Ovary (tissue), 9 donors: ENCODE measurements around the gene NATD1. TPM values are rescaled to one million over a fixed set of nuclear protein-coding genes. Genes with fewer than 3 reads are reported as not detected.

Experiments
- DNase-seq, 5 donors: peaks; one replicate each; pipeline ENCODE4 v3.0.0-alpha.2; 2019 to 2020
- H3K27ac ChIP-seq, 2 donors: fragments of 200-600 bp; one replicate each; pipeline versions ENCODE4 v1.5.1 to v1.8.0; 2019 to 2022
- H3K27me3 ChIP-seq: fragments of 200-600 bp; one replicate; pipeline ENCODE4 v1.8.0; 2022
- H3K36me3 ChIP-seq: fragments of 200-600 bp; sonication (generic); one replicate; pipeline ENCODE4 v1.5.1; 2019
- H3K4me1 ChIP-seq: one replicate; pipeline ENCODE4 v1.8.1; 2013; ENCODE audit warnings: mild to moderate bottlenecking, moderate library complexity; ENCODE audit not compliant: insufficient read depth
- H3K4me3 ChIP-seq: fragments of 200-600 bp; sonication (generic); one replicate; pipeline ENCODE4 v1.5.1; 2017
- H3K9me3 ChIP-seq, 2 donors: fragments of 200-600 bp in 1 of 2; sonication (generic) in 1 of 2; one replicate each; pipeline versions ENCODE4 v1.5.1 to v1.8.1; 2013 to 2019; ENCODE audit warnings: mild to moderate bottlenecking in 1 of 2, moderate library complexity in 1 of 2
- CTCF ChIP-seq, 3 donors: fragments of 450-650 bp in 2 of 3; fragments of 200-600 bp in 1 of 3; IDR thresholded peaks; one replicate each; pipeline versions ENCODE4 v1.5.1 to v1.8.0; 2016 to 2022; ENCODE audit warnings: antibody characterized with exemption in 3 of 3, mild to moderate bottlenecking in 1 of 3
- EP300 ChIP-seq: sonication (generic); formaldehyde crosslinking; IDR thresholded peaks from one replicate; pipeline ENCODE4 v1.6.1; 2017; ENCODE audit warnings: antibody characterized with exemption
- POLR2A ChIP-seq: fragments of 450-650 bp; IDR thresholded peaks from one replicate; pipeline ENCODE4 v1.6.1; 2017; ENCODE audit warnings: antibody characterized with exemption, mild to moderate bottlenecking, moderate library complexity
- WGBS, 3 donors: extraction: QIAGEN DNeasy Blood & Tissue Kit in 1 of 3; methylation state at CpG; one replicate each; pipeline versions ENCODE4 v1.1.5 to v1.1.7; 2013 to 2017; 5-methylcytosine and 5-hydroxymethylcytosine counted together
- intact Hi-C, 4 donors: fragments of 100-400 bp; cut with DNase I; formaldehyde crosslinking; loops; one replicate each; pipeline versions ENCODE4 v1.11.0 to v1.15.1; 2022 to 2023
- polyA plus RNA-seq, 2 donors: library from polyadenylated mRNA; stranded (reverse); fragments of 200-250 nt in 1 of 2; fragments of 350-450 nt in 1 of 2; fragmentation: Illumina TruSeq in 1 of 2; extraction: RNeasy Lipid Tissue Mini Kit (QIAGEN cat#74804) in 1 of 2; gene quantifications; one replicate each; pipeline ENCODE4 v1.2.3, GENCODE V29; 2013 to 2014
- total RNA-seq, 7 donors: library from RNA; depleted of rRNA in 2 of 7; stranded (reverse); fragments of >200 nt in 2 of 7; fragmentation: NEBNext Ultra II Directional in 3 of 7; extraction: Animal tissue kit (Norgen Biotek cat#: 25700) in 3 of 7; gene quantifications; one replicate each; pipeline versions ENCODE4 v1.1.0 to v1.2.4, GENCODE V29; 2016 to 2023
- donor health status: DM: no; HTN: no; CAD: no; lungs with moderate emphysema.
- donor health status: DM: no; HTN: no; CAD: no.
- donor health status: Bipolar disorder and iron deficiency.
- donor health status: DM: yes; HTN: yes; CAD: no.
- donor health status: DM: no; HTN: no; CAD: no.
- donor health status: DM: yes; HTN: yes; CAD: no.

Gene NATD1
- total and polyA plus RNA-seq, 9 donors: 2.8 to 9.0 (median 5.3) TPM

GRCh38 chr17:21242780-21243515 lies 10.3 kb downstream of the NATD1 start:
- WGBS, 3 donors: 82 to 83% (median 82%) methylated on average over 25 to 26 of the region's 26 CpGs
- no peaks in the 10 kb centered on the region for H3K4me1 ChIP-seq
- H3K27me3 ChIP-seq: no peaks in the 10 kb centered on the region
- H3K4me3 ChIP-seq: no peak overlapping the region
- no peak for DNase-seq
- TF ChIP-seq POLR2A (no peak), EP300 (no peak), CTCF (IDR thresholded peaks at IDR 0.05) (no peak)
- H3K9me3 ChIP-seq: no peaks in the 10 kb centered on the region
- no peaks in the 10 kb centered on the region for H3K36me3 ChIP-seq
- intact Hi-C loops: no loop called here
- no peak overlapping the region for H3K27ac ChIP-seq

- Histone ChIP-seq H3K4me3 (no peak overlapping the region), H3K27me3 (no peaks in the 10 kb centered on the region), H3K9me3 (no peaks in the 10 kb centered on the region), H3K36me3 (no peaks in the 10 kb centered on the region), H3K27ac (no peak overlapping the region), H3K4me1 (no peaks in the 10 kb centered on the region)
- 44 to 52% (median 46%) methylated on average over 10 to 11 of the region's 11 CpGs for WGBS, 3 donors
- DNase-seq: no peak
- TF ChIP-seq CTCF (IDR thresholded peaks at IDR 0.05): no peak
- TF ChIP-seq EP300: no peak
- TF ChIP-seq POLR2A: no peak
- intact Hi-C loops: no loop called here
These were observed 11.0 kb downstream of the NATD1 start for GRCh38 chr17:21242026-21242697.

GRCh38 chr17:21241564-21241963 lies 11.6 kb downstream of the NATD1 start:
- no peak for TF ChIP-seq POLR2A
- no peak for TF ChIP-seq CTCF (IDR thresholded peaks at IDR 0.05)
- TF ChIP-seq EP300: no peak

GRCh38 chr17:21240369-21241055 lies 12.7 kb downstream of the NATD1 start:
- TF ChIP-seq POLR2A: no peak
- no peak for TF ChIP-seq EP300
- TF ChIP-seq CTCF (IDR thresholded peaks at IDR 0.05): no peak
- Histone ChIP-seq H3K27ac (no peak overlapping the region), H3K4me1 (no peaks in the 10 kb centered on the region), H3K9me3 (no peaks in the 10 kb centered on the region), H3K36me3 (no peaks in the 10 kb centered on the region), H3K27me3 (no peaks in the 10 kb centered on the region), H3K4me3 (no peak overlapping the region)
- intact Hi-C loops: loop anchor here in 1 of 4 donors (1.0 kb wide), 1 partner anchor 19 kb away; no protein-coding TSS in a partner anchor
- DNase-seq: no peak
- WGBS, 3 donors: 67 to 76% (median 74%) methylated on average over 23 to 25 of the region's 25 CpGs

More at GRCh38 chr17:21241564-21241963, 11.6 kb downstream of the NATD1 start:
- WGBS, 3 donors: 67 to 76% (median 71%) methylated on average over 11 of the region's 11 CpGs
- H3K27ac ChIP-seq: no peak overlapping the region
- intact Hi-C loops: no loop called here
- H3K27me3 ChIP-seq: no peaks in the 10 kb centered on the region
- DNase-seq: no peak
- no peaks in the 10 kb centered on the region for H3K36me3 ChIP-seq
- H3K4me1 ChIP-seq: no peaks in the 10 kb centered on the region
- no peaks in the 10 kb centered on the region for H3K9me3 ChIP-seq
- no peak overlapping the region for H3K4me3 ChIP-seq
